ENCODE data around the gene POLD1.
"Not testable (repeated sequence)": the region's sequence is repeated elsewhere in the genome, so short reads cannot be mapped to it uniquely, and the experiment has no call there.

Gene POLD1

DNA sequence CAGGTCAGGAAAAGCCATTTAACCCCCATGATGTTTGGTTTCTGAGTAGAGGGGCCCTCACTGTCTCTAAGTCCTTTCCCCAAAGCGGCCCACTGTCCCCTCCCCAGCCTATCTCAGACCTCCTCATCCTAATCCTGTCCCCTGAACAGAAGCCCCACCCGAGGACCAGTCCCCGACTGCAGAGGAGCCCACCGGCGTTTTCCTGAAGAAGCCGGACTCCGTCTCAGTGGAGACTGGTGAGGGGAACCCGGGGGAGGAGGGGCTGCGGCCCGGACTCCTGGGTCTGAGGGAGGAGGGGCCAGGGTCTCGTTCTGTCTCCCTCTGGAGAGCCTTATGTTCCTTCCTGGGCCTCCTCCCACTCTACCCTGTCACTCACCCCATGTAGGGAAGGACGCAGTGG is 51.5 kb downstream of the POLD1 start:
- Histone ChIP-seq H3K27me3 (ENCODE audit: insufficient read depth, low read length) (no peaks in the 10 kb centered on the region), H2AFZ (ENCODE audit: low read length) (no peak overlapping the region), H3K4me3 (ENCODE audit: low read depth, low read length, poor library complexity, severe bottlenecking) (no peak overlapping the region), H3K9ac (ENCODE audit: low read length) (no peak overlapping the region), H3K79me2 (ENCODE audit: insufficient read depth, low read length) (no peaks in the 10 kb centered on the region), H3K36me3 (ENCODE audit: insufficient read depth, low read length) (no peaks in the 10 kb centered on the region), H3K4me2 (ENCODE audit: low read length) (no peak overlapping the region), H3K4me1 (ENCODE audit: insufficient read depth, low read length, severe bottlenecking) (peaks cover 39% of the 10 kb centered on the region), H3K9me3 (ENCODE audit: low read length) (no peaks in the 10 kb centered on the region), H3F3A (ENCODE audit: insufficient read depth, low read length) (no peaks in the 10 kb centered on the region), H3K9me2 (ENCODE audit: low read depth, low read length) (no peaks in the 10 kb centered on the region), H3K27ac (ENCODE audit: low read depth, low read length, poor library complexity, severe bottlenecking) (no peak overlapping the region), H4K20me1 (ENCODE audit: insufficient read depth, low read length) (no peaks in the 10 kb centered on the region)
- TF ChIP-seq CTCF (IDR thresholded peaks at IDR 0.05; ENCODE audit: low read length) (no peak), EZH2 (IDR thresholded peaks at IDR 0.05; ENCODE audit: borderline replicate concordance, low read length) (no peak)

- Histone ChIP-seq H3K9me2 (ENCODE audit: low read depth, low read length) (no peaks in the 10 kb centered on the region), H3K4me3 (ENCODE audit: low read depth, low read length, poor library complexity, severe bottlenecking) (no peak overlapping the region), H2AFZ (ENCODE audit: low read length) (no peak overlapping the region), H3K79me2 (ENCODE audit: insufficient read depth, low read length) (no peaks in the 10 kb centered on the region), H3K9ac (ENCODE audit: low read length) (no peak overlapping the region), H4K20me1 (ENCODE audit: insufficient read depth, low read length) (no peaks in the 10 kb centered on the region), H3K9me3 (ENCODE audit: low read length) (no peaks in the 10 kb centered on the region), H3F3A (ENCODE audit: insufficient read depth, low read length) (no peaks in the 10 kb centered on the region), H3K36me3 (ENCODE audit: insufficient read depth, low read length) (no peaks in the 10 kb centered on the region), H3K27ac (ENCODE audit: low read depth, low read length, poor library complexity, severe bottlenecking) (no peak overlapping the region), H3K27me3 (ENCODE audit: insufficient read depth, low read length) (no peaks in the 10 kb centered on the region), H3K4me2 (ENCODE audit: low read length) (no peak overlapping the region), H3K4me1 (ENCODE audit: insufficient read depth, low read length, severe bottlenecking) (peaks cover 20% of the 10 kb centered on the region)
- no peak for TF ChIP-seq CTCF (IDR thresholded peaks at IDR 0.05; ENCODE audit: low read length)
- TF ChIP-seq EZH2 (IDR thresholded peaks at IDR 0.05; ENCODE audit: borderline replicate concordance, low read length) = no peak
Measured at GRCh38 chr19:50437862-50438449, 53.8 kb downstream of the POLD1 start.

DNA sequence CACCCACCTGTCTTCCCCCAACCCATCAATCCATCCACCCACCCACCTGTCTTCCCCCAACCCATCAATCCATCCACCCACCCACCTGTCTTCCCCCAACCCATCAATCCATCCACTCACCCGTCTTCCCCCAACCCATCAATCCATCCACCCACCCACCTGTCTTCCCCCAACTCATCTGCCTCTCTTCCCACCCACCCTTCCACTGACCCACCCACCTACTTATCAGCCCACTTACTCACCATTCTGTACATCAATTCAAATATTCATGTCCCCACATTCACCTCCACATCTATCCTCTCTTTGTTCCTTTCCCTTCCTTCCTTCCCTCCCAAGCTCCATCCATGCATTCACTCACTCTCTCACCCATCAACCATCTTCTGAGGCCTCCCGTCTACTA is 55.0 kb downstream of the POLD1 start:
- not testable (repeated sequence) for H3K36me3 ChIP-seq (ENCODE audit: insufficient read depth, low read length); H3F3A ChIP-seq (ENCODE audit: insufficient read depth, low read length); H3K9ac ChIP-seq (ENCODE audit: low read length); H3K4me3 ChIP-seq (ENCODE audit: low read depth, low read length, poor library complexity, severe bottlenecking); H3K27ac ChIP-seq (ENCODE audit: low read depth, low read length, poor library complexity, severe bottlenecking); H3K4me1 ChIP-seq (ENCODE audit: insufficient read depth, low read length, severe bottlenecking); H3K79me2 ChIP-seq (ENCODE audit: insufficient read depth, low read length); H3K9me2 ChIP-seq (ENCODE audit: low read depth, low read length); H3K4me2 ChIP-seq (ENCODE audit: low read length); H2AFZ ChIP-seq (ENCODE audit: low read length); H4K20me1 ChIP-seq (ENCODE audit: insufficient read depth, low read length); H3K9me3 ChIP-seq (ENCODE audit: low read length); H3K27me3 ChIP-seq (ENCODE audit: insufficient read depth, low read length)

GRCh38 chr19:50444059-50444458 is 59.9 kb downstream of the POLD1 start:
- H3K4me3 ChIP-seq (ENCODE audit: low read depth, low read length, poor library complexity, severe bottlenecking) = no peak overlapping the region
- H2AFZ ChIP-seq (ENCODE audit: low read length) = no peak overlapping the region
- no peaks in the 10 kb centered on the region for H3K36me3 ChIP-seq (ENCODE audit: insufficient read depth, low read length)
- no peak overlapping the region for H3K27ac ChIP-seq (ENCODE audit: low read depth, low read length, poor library complexity, severe bottlenecking)
- H3K9me3 ChIP-seq (ENCODE audit: low read length) = no peaks in the 10 kb centered on the region
- no peak overlapping the region for H3K9ac ChIP-seq (ENCODE audit: low read length)
- no peaks in the 10 kb centered on the region for H3F3A ChIP-seq (ENCODE audit: insufficient read depth, low read length)
- no peaks in the 10 kb centered on the region for H3K9me2 ChIP-seq (ENCODE audit: low read depth, low read length)
- no peaks in the 10 kb centered on the region for H3K4me1 ChIP-seq (ENCODE audit: insufficient read depth, low read length, severe bottlenecking)
- TF ChIP-seq CTCF (IDR thresholded peaks at IDR 0.05; ENCODE audit: low read length) = no peak
- no peak for TF ChIP-seq EZH2 (IDR thresholded peaks at IDR 0.05; ENCODE audit: borderline replicate concordance, low read length)
- 0 out of 2 replicates have a peak, but pooled peaks cover 3% of the 10 kb centered on the region for H3K27me3 ChIP-seq (ENCODE audit: insufficient read depth, low read length)
- H4K20me1 ChIP-seq (ENCODE audit: insufficient read depth, low read length) = no peaks in the 10 kb centered on the region
- H3K4me2 ChIP-seq (ENCODE audit: low read length) = no peak overlapping the region
- no peaks in the 10 kb centered on the region for H3K79me2 ChIP-seq (ENCODE audit: insufficient read depth, low read length)
